Choroid plexus epithelial cell (primary cell): Measurements from ENCODE around the gene ZNF285.
"Not testable (repeated sequence)": the region's sequence is repeated elsewhere in the genome, so short reads cannot be mapped to it uniquely, and the experiment has no call there.

Experiments used
- DNase-seq: peaks from one replicate; pipeline ENCODE4 v3.0.0-alpha.2; 2010; ENCODE audit warnings: low read depth
- H3K4me3 ChIP-seq: 2 replicates; pipeline ENCODE4 v1.5.1; 2011; ENCODE audit warnings: low read depth, mild to moderate bottlenecking, control low read depth, low read length, moderate library complexity
- CTCF ChIP-seq: conservative IDR thresholded peaks from 2 replicates; pipeline ENCODE4 v1.5.1; 2011; ENCODE audit warnings: low read depth, mild to moderate bottlenecking, control low read depth, inconsistent platforms, low read length, moderate library complexity

ZNF285 gene

GRCh38 chr19:44401139-44402115 is at the start of gene ZNF285:
Gene ZNF285 (minus strand): TSS chr19:44401608. CDS start chr19:44397213, 4,395 bp downstream.
- peak; percentile 96 for DNase-seq
- H3K4me3 ChIP-seq, result peak within 1 kb of the TSS; percentile 78
- no peak for TF ChIP-seq CTCF

GRCh38 chr19:44447916-44448674 is 46.7 kb upstream of the ZNF285 start, which contains the start of gene ZNF229:
Gene ZNF229 (minus strand): TSS chr19:44448472. CDS start chr19:44442847, 5,625 bp downstream.
- peak; percentile 97 for DNase-seq
- peak within 1 kb of the TSS; percentile 94 for H3K4me3 ChIP-seq
- no peak for TF ChIP-seq CTCF

- no peak overlapping the region for H3K4me3 ChIP-seq
- no peak for TF ChIP-seq CTCF
- no peak for DNase-seq
These were observed 37.0 kb upstream of the ZNF285 start for GRCh38 chr19:44438441-44438840.

- DNase-seq, result no peak
- TF ChIP-seq CTCF, result no peak
These were observed 34.0 kb upstream of the ZNF285 start for GRCh38 chr19:44435441-44435840.

GRCh38 chr19:44430956-44431355 is 29.5 kb upstream of the ZNF285 start:
- H3K4me3 ChIP-seq, result no peak overlapping the region
- no peak for TF ChIP-seq CTCF
- DNase-seq, result no peak

More at GRCh38 chr19:44435441-44435840, 34.0 kb upstream of the ZNF285 start:
- H3K4me3 ChIP-seq, result no peak overlapping the region

GRCh38 chr19:44415553-44415952 is 14.1 kb upstream of the ZNF285 start:
- not testable (repeated sequence) for DNase-seq, H3K4me3 ChIP-seq

GRCh38 chr19:44389268-44389667 is 12.1 kb downstream of the ZNF285 start:
- H3K4me3 ChIP-seq, DNase-seq: not testable (repeated sequence)
